GM12878 (cell line): Measurements from ENCODE around the gene NR1H4.

Experiments
- CREB1 ChIP-seq: IDR thresholded peaks from 2 replicates; pipeline ENCODE4 v1.6.1; 2012; ENCODE audit warnings: low read depth, mild to moderate bottlenecking, inconsistent platforms
- EGR1 ChIP-seq, 2 experiments: IDR thresholded peaks; 1 replicate in 1 of 2; 2 replicates in 1 of 2; pipeline ENCODE4 v1.6.1; 2011 to 2012; ENCODE audit warnings: low read depth in 2 of 2, low read length in 2 of 2, borderline replicate concordance in 1 of 2, mild to moderate bottlenecking in 1 of 2, moderate library complexity in 1 of 2
- NRF1 ChIP-seq: conservative IDR thresholded peaks from 2 replicates; pipeline ENCODE4 v1.6.1; 2011; ENCODE audit warnings: mild to moderate bottlenecking, low read depth, low read length, improper control_type of control experiment
- POLR2A ChIP-seq: IDR thresholded peaks from 2 replicates; pipeline ENCODE4 v1.6.1; 2011; ENCODE audit warnings: low read depth, mild to moderate bottlenecking, low read length
- SMC3 ChIP-seq: IDR thresholded peaks from 2 replicates; pipeline ENCODE4 v1.6.1; 2011; ENCODE audit warnings: low read length, improper control_type of control experiment, borderline replicate concordance
- SUZ12 ChIP-seq: fragments of 200-600 bp; sonication (generic); IDR thresholded peaks from one replicate; pipeline ENCODE4 v1.6.1; 2018; ENCODE audit warnings: antibody characterized with exemption, mild to moderate bottlenecking; ENCODE audit not compliant: unreplicated experiment
- TF ChIP-seq, protein P1 (sequence below), 3 experiments: IDR thresholded peaks in 2 of 3; conservative IDR thresholded peaks in 1 of 3; 2 replicates each; pipeline ENCODE4 v1.5.1; 2011; ENCODE audit warnings: low read depth in 3 of 3, low read length in 3 of 3, mild to moderate bottlenecking in 3 of 3, control low read depth in 2 of 3, moderate library complexity in 2 of 3, inconsistent platforms in 1 of 3, mixed read lengths in 1 of 3; ENCODE audit not compliant: control insufficient read depth in 2 of 3, insufficient read depth in 1 of 3; ENCODE audit errors: extremely low read depth in 1 of 3
- TF ChIP-seq, protein P2 (sequence below): IDR thresholded peaks from 2 replicates; pipeline ENCODE4 v1.6.1; 2011; ENCODE audit warnings: borderline replicate concordance, low read depth, mild to moderate bottlenecking, moderate library complexity, low read length; ENCODE audit not compliant: insufficient read depth, poor library complexity, severe bottlenecking

DNA sequence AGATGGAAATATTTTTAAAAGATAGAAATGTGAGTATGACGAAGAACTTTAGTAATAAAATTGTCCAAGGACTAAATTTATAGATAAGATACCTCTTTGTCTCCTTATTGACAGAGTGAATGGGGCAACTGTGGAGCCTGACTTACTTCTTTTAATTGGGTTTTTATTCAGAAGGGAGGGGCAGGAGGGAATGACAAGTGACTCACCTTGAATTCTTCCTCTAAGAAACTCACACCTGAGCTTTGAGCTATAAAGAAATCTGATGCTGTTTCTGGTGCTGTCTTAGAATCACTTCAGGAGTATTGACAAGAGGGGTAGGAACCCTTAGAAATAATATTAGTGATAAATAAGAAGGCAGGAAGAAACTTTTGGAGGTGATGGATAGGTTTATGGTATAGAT, 951 bp downstream of the NR1H4 start:
- TF ChIP-seq EGR1 (IDR thresholded peaks at IDR 0.05; ENCODE audit: borderline replicate concordance in 1 of 2, low read depth in 2 of 2, low read length in 2 of 2) (no peak), NRF1 (no peak), SUZ12 (no peak), SMC3 (no peak), CREB1 (no peak), POLR2A (no peak)
- TF ChIP-seq, protein P1, sequence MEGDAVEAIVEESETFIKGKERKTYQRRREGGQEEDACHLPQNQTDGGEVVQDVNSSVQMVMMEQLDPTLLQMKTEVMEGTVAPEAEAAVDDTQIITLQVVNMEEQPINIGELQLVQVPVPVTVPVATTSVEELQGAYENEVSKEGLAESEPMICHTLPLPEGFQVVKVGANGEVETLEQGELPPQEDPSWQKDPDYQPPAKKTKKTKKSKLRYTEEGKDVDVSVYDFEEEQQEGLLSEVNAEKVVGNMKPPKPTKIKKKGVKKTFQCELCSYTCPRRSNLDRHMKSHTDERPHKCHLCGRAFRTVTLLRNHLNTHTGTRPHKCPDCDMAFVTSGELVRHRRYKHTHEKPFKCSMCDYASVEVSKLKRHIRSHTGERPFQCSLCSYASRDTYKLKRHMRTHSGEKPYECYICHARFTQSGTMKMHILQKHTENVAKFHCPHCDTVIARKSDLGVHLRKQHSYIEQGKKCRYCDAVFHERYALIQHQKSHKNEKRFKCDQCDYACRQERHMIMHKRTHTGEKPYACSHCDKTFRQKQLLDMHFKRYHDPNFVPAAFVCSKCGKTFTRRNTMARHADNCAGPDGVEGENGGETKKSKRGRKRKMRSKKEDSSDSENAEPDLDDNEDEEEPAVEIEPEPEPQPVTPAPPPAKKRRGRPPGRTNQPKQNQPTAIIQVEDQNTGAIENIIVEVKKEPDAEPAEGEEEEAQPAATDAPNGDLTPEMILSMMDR (IDR thresholded peaks at IDR 0.05 in 2 of 3, conservative IDR thresholded peaks at IDR 0.05 in 1 of 3; ENCODE audit: control insufficient read depth in 2 of 3, extremely low read depth in 1 of 3, insufficient read depth in 1 of 3, low read depth in 3 of 3, low read length in 3 of 3): no peak
- TF ChIP-seq, protein P2, sequence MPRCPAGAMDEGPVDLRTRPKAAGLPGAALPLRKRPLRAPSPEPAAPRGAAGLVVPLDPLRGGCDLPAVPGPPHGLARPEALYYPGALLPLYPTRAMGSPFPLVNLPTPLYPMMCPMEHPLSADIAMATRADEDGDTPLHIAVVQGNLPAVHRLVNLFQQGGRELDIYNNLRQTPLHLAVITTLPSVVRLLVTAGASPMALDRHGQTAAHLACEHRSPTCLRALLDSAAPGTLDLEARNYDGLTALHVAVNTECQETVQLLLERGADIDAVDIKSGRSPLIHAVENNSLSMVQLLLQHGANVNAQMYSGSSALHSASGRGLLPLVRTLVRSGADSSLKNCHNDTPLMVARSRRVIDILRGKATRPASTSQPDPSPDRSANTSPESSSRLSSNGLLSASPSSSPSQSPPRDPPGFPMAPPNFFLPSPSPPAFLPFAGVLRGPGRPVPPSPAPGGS: no peak
